ENCODE measurements around the gene ATAD1. TPM values are rescaled to one million over a fixed set of nuclear protein-coding genes. Genes with fewer than 3 reads are reported as not detected.

Gene ATAD1
- total RNA-seq, 1 experiment from 2014 or later: 26.3 TPM

DNA sequence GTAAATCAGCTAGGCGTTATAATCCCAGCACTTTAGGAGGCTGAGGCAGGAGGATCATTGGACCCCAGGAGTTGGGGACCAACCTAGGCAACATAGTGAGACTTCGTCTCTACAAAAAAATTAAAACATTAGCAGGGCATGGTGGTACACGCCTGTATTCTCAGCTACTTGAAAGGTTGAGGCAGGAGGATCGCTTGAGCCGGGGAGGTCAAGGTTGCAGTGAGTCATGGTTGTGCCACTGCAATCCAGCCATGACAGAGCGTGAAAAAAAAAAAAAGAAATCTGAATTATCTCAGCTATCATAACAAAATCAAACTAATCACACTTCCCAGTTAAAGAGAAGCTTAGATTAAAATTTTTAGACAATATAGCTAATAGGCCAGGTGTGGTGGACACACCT is 35.3 kb downstream of the ATAD1 start:
- no TSS peak for BruUV-seq (replicated peaks)
- Histone ChIP-seq H3K4me2 (no peak overlapping the region), H3K4me1 (replicated peaks; ENCODE audit: insufficient read depth) (no peaks in the 10 kb centered on the region), H3K27ac (no peak overlapping the region), H4K20me1 (ENCODE audit: insufficient read depth) (no peaks in the 10 kb centered on the region; the same call in 1 of the 2 replicates), H3K27me3 (ENCODE audit: insufficient read depth, low read depth) (no peaks in the 10 kb centered on the region), H3K4me3 (no peak overlapping the region), H3K79me2 (ENCODE audit: low read depth) (0 out of 2 replicates have a peak, but pooled peaks cover 5% of the 10 kb centered on the region), H3K9me2 (ENCODE audit: insufficient read depth) (no peaks in the 10 kb centered on the region), H3K36me3 (ENCODE audit: low read depth) (no peaks in the 10 kb centered on the region; the same call in 1 of the 2 replicates), H3K9me3 (ENCODE audit: insufficient read depth, low read depth) (no peaks in the 10 kb centered on the region), H2AFZ (no peak overlapping the region), H3F3A (ENCODE audit: insufficient read depth, low read depth) (peaks cover 3% of the 10 kb centered on the region; the same call in 1 of the 2 replicates)
- intact Hi-C loops (cut with micrococcal nuclease; ENCODE audit: unreplicated experiment): no loop called here
- ChIA-PET CTCF (interaction anchor here (0.6 kb wide), 1 partner anchor 1150 kb away, joined by 4 read pairs; no protein-coding TSS in a partner anchor), POLR2A (ENCODE audit: unreplicated experiment) (no interaction called here)
- TF ChIP-seq, protein P1, sequence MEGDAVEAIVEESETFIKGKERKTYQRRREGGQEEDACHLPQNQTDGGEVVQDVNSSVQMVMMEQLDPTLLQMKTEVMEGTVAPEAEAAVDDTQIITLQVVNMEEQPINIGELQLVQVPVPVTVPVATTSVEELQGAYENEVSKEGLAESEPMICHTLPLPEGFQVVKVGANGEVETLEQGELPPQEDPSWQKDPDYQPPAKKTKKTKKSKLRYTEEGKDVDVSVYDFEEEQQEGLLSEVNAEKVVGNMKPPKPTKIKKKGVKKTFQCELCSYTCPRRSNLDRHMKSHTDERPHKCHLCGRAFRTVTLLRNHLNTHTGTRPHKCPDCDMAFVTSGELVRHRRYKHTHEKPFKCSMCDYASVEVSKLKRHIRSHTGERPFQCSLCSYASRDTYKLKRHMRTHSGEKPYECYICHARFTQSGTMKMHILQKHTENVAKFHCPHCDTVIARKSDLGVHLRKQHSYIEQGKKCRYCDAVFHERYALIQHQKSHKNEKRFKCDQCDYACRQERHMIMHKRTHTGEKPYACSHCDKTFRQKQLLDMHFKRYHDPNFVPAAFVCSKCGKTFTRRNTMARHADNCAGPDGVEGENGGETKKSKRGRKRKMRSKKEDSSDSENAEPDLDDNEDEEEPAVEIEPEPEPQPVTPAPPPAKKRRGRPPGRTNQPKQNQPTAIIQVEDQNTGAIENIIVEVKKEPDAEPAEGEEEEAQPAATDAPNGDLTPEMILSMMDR (conservative IDR thresholded peaks at IDR 0.05): no peak
- TF ChIP-seq EZH2 (IDR thresholded peaks at IDR 0.05; ENCODE audit: low read depth): no peak
- DNase-seq: no peak

GRCh38 chr10:87781545-87781944 is 36.5 kb downstream of the ATAD1 start:
- TF ChIP-seq EZH2 (IDR thresholded peaks at IDR 0.05; ENCODE audit: low read depth): no peak
- TF ChIP-seq, protein P1 (conservative IDR thresholded peaks at IDR 0.05): no peak

GRCh38 chr10:87776328-87776727 is 41.7 kb downstream of the ATAD1 start:
- no peak for DNase-seq
- H3K9me3 ChIP-seq (ENCODE audit: insufficient read depth, low read depth): no peaks in the 10 kb centered on the region
- H3K36me3 ChIP-seq (ENCODE audit: low read depth): peaks cover 5% of the 10 kb centered on the region; the same call in 1 of the 2 replicates
- no peaks in the 10 kb centered on the region; the same call in none of the 2 replicates for H3F3A ChIP-seq (ENCODE audit: insufficient read depth, low read depth)
- 0 out of 2 replicates have a peak, but pooled peaks cover 3% of the 10 kb centered on the region for H3K79me2 ChIP-seq (ENCODE audit: low read depth)
- H3K9me2 ChIP-seq (ENCODE audit: insufficient read depth): no peaks in the 10 kb centered on the region
- BruUV-seq (replicated peaks): no TSS peak
- ChIA-PET CTCF (no interaction called here), POLR2A (ENCODE audit: unreplicated experiment) (no interaction called here)
- H3K27me3 ChIP-seq (ENCODE audit: insufficient read depth, low read depth): no peaks in the 10 kb centered on the region
- H2AFZ ChIP-seq: no peak overlapping the region
- TF ChIP-seq, protein P1 (conservative IDR thresholded peaks at IDR 0.05): no peak
- TF ChIP-seq EZH2 (IDR thresholded peaks at IDR 0.05; ENCODE audit: low read depth): no peak
- no peaks in the 10 kb centered on the region for H3K4me1 ChIP-seq (replicated peaks; ENCODE audit: insufficient read depth)
- intact Hi-C loops (cut with micrococcal nuclease; ENCODE audit: unreplicated experiment): no loop called here
- H3K4me3 ChIP-seq: no peak overlapping the region
- no peak overlapping the region for H3K4me2 ChIP-seq
- H3K27ac ChIP-seq: no peak overlapping the region
- no peaks in the 10 kb centered on the region; the same call in 1 of the 2 replicates for H4K20me1 ChIP-seq (ENCODE audit: insufficient read depth)

More at GRCh38 chr10:87781545-87781944, 36.5 kb downstream of the ATAD1 start:
- DNase-seq: no peak
- peaks cover 3% of the 10 kb centered on the region for H3F3A ChIP-seq (ENCODE audit: insufficient read depth, low read depth)
- no peak overlapping the region for H2AFZ ChIP-seq
- H3K4me3 ChIP-seq: no peak overlapping the region
- H3K27me3 ChIP-seq (ENCODE audit: insufficient read depth, low read depth): no peaks in the 10 kb centered on the region
- 0 out of 2 replicates have a peak, but pooled peaks cover 5% of the 10 kb centered on the region for H3K79me2 ChIP-seq (ENCODE audit: low read depth)
- no peak overlapping the region for H3K27ac ChIP-seq
- no TSS peak for BruUV-seq (replicated peaks)
- intact Hi-C loops (cut with micrococcal nuclease; ENCODE audit: unreplicated experiment): no loop called here
- H3K36me3 ChIP-seq (ENCODE audit: low read depth): no peaks in the 10 kb centered on the region; the same call in 1 of the 2 replicates
- no peak overlapping the region for H3K4me2 ChIP-seq
- no peaks in the 10 kb centered on the region; the same call in 1 of the 2 replicates for H4K20me1 ChIP-seq (ENCODE audit: insufficient read depth)
- ChIA-PET POLR2A (ENCODE audit: unreplicated experiment) (no interaction called here), CTCF (no interaction called here)
- H3K9me2 ChIP-seq (ENCODE audit: insufficient read depth): no peaks in the 10 kb centered on the region
- H3K4me1 ChIP-seq (replicated peaks; ENCODE audit: insufficient read depth): no peaks in the 10 kb centered on the region
- H3K9me3 ChIP-seq (ENCODE audit: insufficient read depth, low read depth): no peaks in the 10 kb centered on the region
